ENCODE measurements around the gene CHD9. TPM values are rescaled to one million over a fixed set of nuclear protein-coding genes. Genes with fewer than 3 reads are reported as not detected.
"Not testable (repeated sequence)": the region's sequence is repeated elsewhere in the genome, so short reads cannot be mapped to it uniquely, and the experiment has no call there.

The CHD9 gene
- total and polyA plus RNA-seq, 2 donors, result 16.8 to 221 TPM

GRCh38 chr16:53305743-53306142 is 251.0 kb downstream of the CHD9 start:
- Histone ChIP-seq H3K4me3 (ENCODE audit: low read depth, low read length) (no peak overlapping the region), H3K4me1 (ENCODE audit: insufficient read depth) (no peaks in the 10 kb centered on the region), H3K27ac (ENCODE audit: low read depth) (no peak overlapping the region), H3K36me3 (ENCODE audit: insufficient read depth) (peaks cover 2% of the 10 kb centered on the region)
- no peak for DNase-seq (ENCODE audit: extremely low spot score)
- 97% methylated on average over 3 of the region's 3 CpGs for WGBS

GRCh38 chr16:53309457-53309856 is 254.7 kb downstream of the CHD9 start:
- DNase-seq (ENCODE audit: extremely low spot score), result no peak
- Histone ChIP-seq H3K4me3 (ENCODE audit: low read depth, low read length) (no peak overlapping the region), H3K36me3 (ENCODE audit: insufficient read depth) (peaks cover 3% of the 10 kb centered on the region), H3K4me1 (ENCODE audit: insufficient read depth) (no peaks in the 10 kb centered on the region), H3K27ac (ENCODE audit: low read depth) (no peak overlapping the region)
- 80% methylated on average over 3 of the region's 3 CpGs for WGBS

- H3K4me1 ChIP-seq (ENCODE audit: insufficient read depth), result no peaks in the 10 kb centered on the region
- WGBS, result 96% methylated on average over 2 of the region's 2 CpGs
- H3K27ac ChIP-seq (ENCODE audit: low read depth), result no peak overlapping the region
- DNase-seq (ENCODE audit: extremely low spot score), result no peak
- H3K4me3 ChIP-seq (ENCODE audit: low read depth, low read length), result no peak overlapping the region
- peaks cover 3% of the 10 kb centered on the region for H3K36me3 ChIP-seq (ENCODE audit: insufficient read depth)
Measured at GRCh38 chr16:53320992-53321391, 266.2 kb downstream of the CHD9 start.

GRCh38 chr16:53323924-53324323 is 269.1 kb downstream of the CHD9 start:
- WGBS, result 87% methylated on average over 5 of the region's 5 CpGs
- Histone ChIP-seq H3K36me3 (ENCODE audit: insufficient read depth) (no peaks in the 10 kb centered on the region), H3K4me1 (ENCODE audit: insufficient read depth) (no peaks in the 10 kb centered on the region), H3K4me3 (ENCODE audit: low read depth, low read length) (no peak overlapping the region), H3K27ac (ENCODE audit: low read depth) (no peak overlapping the region)
- DNase-seq (ENCODE audit: extremely low spot score), result no peak

GRCh38 chr16:53330991-53331390 is 276.2 kb downstream of the CHD9 start:
- not testable (repeated sequence) for H3K27ac ChIP-seq (ENCODE audit: low read depth); H3K36me3 ChIP-seq (ENCODE audit: insufficient read depth); DNase-seq (ENCODE audit: extremely low spot score); H3K4me3 ChIP-seq (ENCODE audit: low read depth, low read length); H3K4me1 ChIP-seq (ENCODE audit: insufficient read depth)
- 90% methylated on average over 2 of the region's 3 CpGs for WGBS

GRCh38 chr16:53334581-53334980 is 279.8 kb downstream of the CHD9 start:
- Histone ChIP-seq H3K27ac (ENCODE audit: low read depth) (no peak overlapping the region), H3K4me1 (ENCODE audit: insufficient read depth) (no peaks in the 10 kb centered on the region), H3K36me3 (ENCODE audit: insufficient read depth) (no peaks in the 10 kb centered on the region), H3K4me3 (ENCODE audit: low read depth, low read length) (no peak overlapping the region)
- DNase-seq (ENCODE audit: extremely low spot score), result no peak
- WGBS, result 72% methylated on average over 4 of the region's 4 CpGs

- no peak overlapping the region for H3K4me3 ChIP-seq (ENCODE audit: low read depth, low read length)
- H3K4me1 ChIP-seq (ENCODE audit: insufficient read depth), result no peaks in the 10 kb centered on the region
- no peak overlapping the region for H3K27ac ChIP-seq (ENCODE audit: low read depth)
- no peak for DNase-seq (ENCODE audit: extremely low spot score)
- H3K36me3 ChIP-seq (ENCODE audit: insufficient read depth), result no peaks in the 10 kb centered on the region
Measured at GRCh38 chr16:53337294-53337693, 282.5 kb downstream of the CHD9 start.

- no peak overlapping the region for H3K4me3 ChIP-seq (ENCODE audit: low read depth, low read length)
- no peaks in the 10 kb centered on the region for H3K4me1 ChIP-seq (ENCODE audit: insufficient read depth)
- DNase-seq (ENCODE audit: extremely low spot score), result no peak
- H3K36me3 ChIP-seq (ENCODE audit: insufficient read depth), result no peaks in the 10 kb centered on the region
- no peak overlapping the region for H3K27ac ChIP-seq (ENCODE audit: low read depth)
- WGBS, result 83% methylated on average over 6 of the region's 6 CpGs
Measured at GRCh38 chr16:53341792-53342191, 287.0 kb downstream of the CHD9 start.

GRCh38 chr16:53355064-53355463 is 300.3 kb downstream of the CHD9 start:
- no peak overlapping the region for H3K27ac ChIP-seq (ENCODE audit: low read depth)
- no peak overlapping the region for H3K4me3 ChIP-seq (ENCODE audit: low read depth, low read length)
- H3K4me1 ChIP-seq (ENCODE audit: insufficient read depth), result no peaks in the 10 kb centered on the region
- DNase-seq (ENCODE audit: extremely low spot score), result no peak
- WGBS, result 87% methylated on average over 11 of the region's 11 CpGs
- H3K36me3 ChIP-seq (ENCODE audit: insufficient read depth), result no peaks in the 10 kb centered on the region

GRCh38 chr16:53356478-53357207 is 301.9 kb downstream of the CHD9 start:
- H3K27ac ChIP-seq (ENCODE audit: low read depth), result no peak overlapping the region
- no peaks in the 10 kb centered on the region for H3K4me1 ChIP-seq (ENCODE audit: insufficient read depth)
- no peaks in the 10 kb centered on the region for H3K36me3 ChIP-seq (ENCODE audit: insufficient read depth)
- no peak overlapping the region for H3K4me3 ChIP-seq (ENCODE audit: low read depth, low read length)
- no peak for DNase-seq (ENCODE audit: extremely low spot score)
- 48% methylated on average over 4 of the region's 4 CpGs for WGBS

GRCh38 chr16:53357208-53357586 is 302.4 kb downstream of the CHD9 start:
- no peak for DNase-seq (ENCODE audit: extremely low spot score)
- H3K27ac ChIP-seq (ENCODE audit: low read depth), result no peak overlapping the region
- H3K4me1 ChIP-seq (ENCODE audit: insufficient read depth), result no peaks in the 10 kb centered on the region
- no peaks in the 10 kb centered on the region for H3K36me3 ChIP-seq (ENCODE audit: insufficient read depth)
- WGBS, result 84% methylated on average over 5 of the region's 5 CpGs
- H3K4me3 ChIP-seq (ENCODE audit: low read depth, low read length), result no peak overlapping the region

- 64% methylated on average over 4 of the region's 4 CpGs for WGBS
- Histone ChIP-seq H3K4me1 (ENCODE audit: insufficient read depth) (no peaks in the 10 kb centered on the region), H3K27ac (ENCODE audit: low read depth) (no peak overlapping the region), H3K4me3 (ENCODE audit: low read depth, low read length) (no peak overlapping the region), H3K36me3 (ENCODE audit: insufficient read depth) (no peaks in the 10 kb centered on the region)
- no peak for DNase-seq (ENCODE audit: extremely low spot score)
Measured at GRCh38 chr16:53357955-53358354, 303.2 kb downstream of the CHD9 start.

GRCh38 chr16:53358884-53359283 is 304.1 kb downstream of the CHD9 start:
- H3K4me1 ChIP-seq (ENCODE audit: insufficient read depth), result peaks cover 1% of the 10 kb centered on the region
- H3K36me3 ChIP-seq (ENCODE audit: insufficient read depth), result no peaks in the 10 kb centered on the region
- no peak overlapping the region for H3K27ac ChIP-seq (ENCODE audit: low read depth)
- DNase-seq (ENCODE audit: extremely low spot score), result no peak
- WGBS, result 73% methylated on average over 9 of the region's 9 CpGs
- H3K4me3 ChIP-seq (ENCODE audit: low read depth, low read length), result no peak overlapping the region

- WGBS, result 58% methylated on average over 1 of the region's 1 CpG
- no peak for DNase-seq (ENCODE audit: extremely low spot score)
- Histone ChIP-seq H3K27ac (ENCODE audit: low read depth) (no peak overlapping the region), H3K36me3 (ENCODE audit: insufficient read depth) (no peaks in the 10 kb centered on the region), H3K4me1 (ENCODE audit: insufficient read depth) (no peaks in the 10 kb centered on the region), H3K4me3 (ENCODE audit: low read depth, low read length) (no peak overlapping the region)
Measured at GRCh38 chr16:53369921-53370320, 315.1 kb downstream of the CHD9 start.

- Histone ChIP-seq H3K4me1 (ENCODE audit: insufficient read depth) (no peaks in the 10 kb centered on the region), H3K4me3 (ENCODE audit: low read depth, low read length) (no peak overlapping the region), H3K36me3 (ENCODE audit: insufficient read depth) (no peaks in the 10 kb centered on the region), H3K27ac (ENCODE audit: low read depth) (no peak overlapping the region)
- no peak for DNase-seq (ENCODE audit: extremely low spot score)
Measured at GRCh38 chr16:53370827-53371226, 316.0 kb downstream of the CHD9 start.
